WERI-Rb-1 (cell line): ENCODE measurements around the gene TRPM3.

ENCODE experiments used
- DNase-seq: peaks from one replicate; pipeline ENCODE4 v3.0.0-alpha.2; 2020
- H3K27ac ChIP-seq: fragments of 250-450 bp; sonication (Bioruptor Pico); 2 replicates; pipeline ENCODE4 v1.5.1; 2020; ENCODE audit warnings: mild to moderate bottlenecking, moderate library complexity
- H3K27me3 ChIP-seq: fragments of 250-450 bp; sonication (Bioruptor Pico); 2 replicates; pipeline ENCODE4 v1.5.1; 2021; ENCODE audit warnings: mild to moderate bottlenecking, low read depth, moderate library complexity; ENCODE audit not compliant: insufficient read depth, severe bottlenecking
- H3K36me3 ChIP-seq: fragments of 250-450 bp; sonication (Bioruptor Pico); 2 replicates; pipeline ENCODE4 v1.5.1; 2020; ENCODE audit warnings: mild to moderate bottlenecking, moderate library complexity
- H3K4me3 ChIP-seq: 2 replicates; pipeline ENCODE4 v1.5.1; 2011; ENCODE audit warnings: low read depth, mild to moderate bottlenecking, control low read depth, low read length
- H3K9me3 ChIP-seq: fragments of 250-450 bp; sonication (Bioruptor Pico); 2 replicates; pipeline ENCODE4 v1.5.1; 2021; ENCODE audit warnings: mild to moderate bottlenecking, moderate library complexity; ENCODE audit not compliant: severe bottlenecking
- TF ChIP-seq, protein P1 (sequence below): IDR thresholded peaks from 2 replicates; pipeline ENCODE4 v1.5.1; 2011; ENCODE audit warnings: low read depth, mild to moderate bottlenecking, control low read depth, inconsistent platforms, low read length

Gene TRPM3

DNA sequence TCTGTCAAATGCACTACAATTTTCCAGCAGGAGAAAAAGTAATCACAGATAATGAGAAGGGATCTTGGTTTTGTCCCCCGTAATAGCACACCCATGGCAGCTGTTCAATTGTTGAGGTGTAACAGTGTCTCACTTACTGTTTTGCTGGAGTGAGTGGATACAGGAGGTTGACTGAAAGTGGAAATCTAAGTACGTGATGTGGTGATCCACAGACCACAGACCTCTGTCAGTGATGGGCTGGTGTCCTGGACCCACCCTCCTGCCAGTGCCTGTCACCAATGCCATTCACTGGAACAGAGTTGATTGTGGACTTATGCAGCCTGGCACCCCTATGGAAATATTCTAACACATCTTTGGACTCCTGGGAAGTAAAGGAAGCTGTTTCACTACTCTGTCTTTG lies 261.7 kb downstream of the TRPM3 start:
- no peaks in the 10 kb centered on the region for H3K9me3 ChIP-seq
- no peak overlapping the region for H3K4me3 ChIP-seq
- no peak for DNase-seq
- H3K36me3 ChIP-seq = no peaks in the 10 kb centered on the region
- H3K27ac ChIP-seq = no peak overlapping the region
- TF ChIP-seq, protein P1, sequence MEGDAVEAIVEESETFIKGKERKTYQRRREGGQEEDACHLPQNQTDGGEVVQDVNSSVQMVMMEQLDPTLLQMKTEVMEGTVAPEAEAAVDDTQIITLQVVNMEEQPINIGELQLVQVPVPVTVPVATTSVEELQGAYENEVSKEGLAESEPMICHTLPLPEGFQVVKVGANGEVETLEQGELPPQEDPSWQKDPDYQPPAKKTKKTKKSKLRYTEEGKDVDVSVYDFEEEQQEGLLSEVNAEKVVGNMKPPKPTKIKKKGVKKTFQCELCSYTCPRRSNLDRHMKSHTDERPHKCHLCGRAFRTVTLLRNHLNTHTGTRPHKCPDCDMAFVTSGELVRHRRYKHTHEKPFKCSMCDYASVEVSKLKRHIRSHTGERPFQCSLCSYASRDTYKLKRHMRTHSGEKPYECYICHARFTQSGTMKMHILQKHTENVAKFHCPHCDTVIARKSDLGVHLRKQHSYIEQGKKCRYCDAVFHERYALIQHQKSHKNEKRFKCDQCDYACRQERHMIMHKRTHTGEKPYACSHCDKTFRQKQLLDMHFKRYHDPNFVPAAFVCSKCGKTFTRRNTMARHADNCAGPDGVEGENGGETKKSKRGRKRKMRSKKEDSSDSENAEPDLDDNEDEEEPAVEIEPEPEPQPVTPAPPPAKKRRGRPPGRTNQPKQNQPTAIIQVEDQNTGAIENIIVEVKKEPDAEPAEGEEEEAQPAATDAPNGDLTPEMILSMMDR = no peak
- no peaks in the 10 kb centered on the region for H3K27me3 ChIP-seq

DNA sequence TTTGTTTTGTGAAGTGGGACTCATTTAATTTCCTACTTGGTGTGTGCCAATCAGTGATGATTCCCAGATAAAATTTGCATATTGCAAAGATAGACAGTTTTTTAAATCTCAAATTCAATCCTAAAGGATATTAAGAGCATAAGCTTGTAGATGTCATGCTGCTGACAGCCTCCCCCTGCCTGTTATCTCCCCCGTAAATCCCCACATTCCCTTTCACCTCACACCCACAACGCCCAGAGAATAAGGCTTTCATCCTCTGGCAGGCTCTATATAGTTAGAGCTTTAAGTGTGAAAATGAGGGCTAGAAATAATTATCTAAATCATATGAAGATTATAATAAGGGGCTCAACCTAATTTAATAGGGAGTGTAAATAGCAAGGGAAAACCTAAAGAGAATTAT lies 265.0 kb downstream of the TRPM3 start:
- Histone ChIP-seq H3K9me3 (no peaks in the 10 kb centered on the region), H3K27ac (no peak overlapping the region), H3K4me3 (no peak overlapping the region), H3K27me3 (no peaks in the 10 kb centered on the region), H3K36me3 (no peaks in the 10 kb centered on the region)
- no peak for DNase-seq
- TF ChIP-seq, protein P1 = no peak

DNA sequence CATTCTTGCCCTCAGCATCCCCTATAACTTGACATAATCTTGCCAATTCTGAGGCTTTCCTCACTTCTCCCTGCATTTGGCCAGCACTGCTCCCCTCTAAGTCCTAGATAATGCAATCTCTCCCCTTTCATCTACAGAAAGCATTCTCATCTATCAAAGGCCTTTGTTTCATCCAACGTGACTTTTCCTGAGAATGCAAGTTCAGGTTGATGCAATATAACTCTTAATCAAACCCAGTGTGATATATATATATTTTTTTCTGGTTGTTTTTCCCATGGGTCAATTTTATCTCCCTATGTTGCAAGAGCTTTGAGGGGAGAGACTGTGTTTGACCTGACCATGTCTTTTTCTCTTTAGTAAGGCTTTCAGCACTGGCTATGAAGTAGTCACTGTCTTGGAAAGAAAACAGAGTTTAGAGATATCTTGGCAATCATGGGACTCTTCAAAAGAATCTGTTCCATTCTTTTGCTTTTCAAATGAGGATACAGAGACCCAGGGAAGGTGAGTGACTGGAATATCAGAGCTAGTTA lies 268.6 kb downstream of the TRPM3 start:
- no peaks in the 10 kb centered on the region for H3K36me3 ChIP-seq
- H3K9me3 ChIP-seq = no peaks in the 10 kb centered on the region
- no peak overlapping the region for H3K4me3 ChIP-seq
- H3K27ac ChIP-seq = no peak overlapping the region
- no peak for DNase-seq
- no peaks in the 10 kb centered on the region for H3K27me3 ChIP-seq
- TF ChIP-seq, protein P1 = no peak

DNA sequence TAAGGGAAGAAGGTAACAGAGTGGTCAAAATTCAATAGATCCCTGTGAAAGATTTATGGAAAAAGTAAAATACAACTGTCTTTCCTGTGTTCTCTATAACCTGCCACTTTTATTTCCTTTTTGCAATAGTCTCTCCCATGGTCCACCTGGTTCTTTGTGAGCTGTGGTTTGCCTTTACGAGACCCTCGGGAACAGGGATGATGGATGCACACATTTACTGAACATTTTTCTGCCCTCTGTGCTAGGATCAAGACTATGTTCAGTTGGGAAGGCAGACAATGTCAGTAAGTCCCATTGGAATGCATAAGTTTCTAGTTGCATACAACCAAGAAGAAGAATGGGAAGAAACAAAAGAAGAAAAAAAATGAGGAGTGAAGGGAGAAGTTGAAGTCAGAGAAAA lies 281.2 kb downstream of the TRPM3 start:
- TF ChIP-seq, protein P1 = no peak
- H3K9me3 ChIP-seq = no peaks in the 10 kb centered on the region
- H3K27me3 ChIP-seq = no peaks in the 10 kb centered on the region
- no peak for DNase-seq
- H3K27ac ChIP-seq = no peak overlapping the region
- no peak overlapping the region for H3K4me3 ChIP-seq
- no peaks in the 10 kb centered on the region for H3K36me3 ChIP-seq

DNA sequence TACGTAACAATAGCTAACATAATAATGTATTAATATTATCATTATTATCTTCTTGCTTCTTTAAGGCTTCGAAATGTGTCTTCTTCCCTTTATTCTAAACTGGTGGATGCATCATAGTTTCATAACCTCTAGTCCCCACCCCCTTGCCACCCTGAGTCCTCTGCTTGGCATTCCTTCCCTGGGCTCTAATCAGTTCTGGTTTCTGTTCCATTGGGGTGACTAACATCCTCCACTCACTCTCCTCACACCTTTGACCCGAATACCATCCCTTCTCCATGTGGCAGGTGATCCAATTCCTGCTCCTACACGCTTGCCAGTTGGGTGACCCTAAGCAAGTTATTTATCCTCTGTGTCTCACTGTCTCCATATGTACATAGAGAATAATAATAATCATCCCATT lies 286.1 kb downstream of the TRPM3 start:
- H3K9me3 ChIP-seq = no peaks in the 10 kb centered on the region
- TF ChIP-seq, protein P1 = no peak
- H3K4me3 ChIP-seq = no peak overlapping the region
- no peak for DNase-seq
- no peak overlapping the region for H3K27ac ChIP-seq
- H3K36me3 ChIP-seq = no peaks in the 10 kb centered on the region
- H3K27me3 ChIP-seq = no peaks in the 10 kb centered on the region

DNA sequence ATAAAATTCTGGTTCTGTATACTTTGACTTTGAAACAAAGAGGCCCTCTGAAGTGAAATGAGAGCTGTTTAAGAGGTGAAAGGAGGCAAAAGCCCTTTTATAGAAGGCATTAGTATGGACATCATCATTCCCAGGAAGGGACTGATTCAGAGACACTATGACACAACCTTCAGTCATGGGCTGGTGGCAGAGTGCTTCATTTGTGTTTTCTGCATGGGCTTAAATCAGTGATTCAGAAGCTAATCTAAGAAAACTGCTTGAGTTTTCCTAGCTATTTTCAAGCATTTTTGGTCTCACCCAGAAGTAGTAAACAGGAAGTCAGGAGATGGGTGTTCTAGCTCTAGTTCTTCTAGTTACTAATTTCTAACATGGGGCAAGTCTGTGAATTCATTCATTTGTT lies 288.9 kb downstream of the TRPM3 start:
- H3K9me3 ChIP-seq = no peaks in the 10 kb centered on the region
- DNase-seq = no peak
- TF ChIP-seq, protein P1 = no peak
- no peaks in the 10 kb centered on the region for H3K27me3 ChIP-seq
- no peaks in the 10 kb centered on the region for H3K36me3 ChIP-seq
- H3K27ac ChIP-seq = no peak overlapping the region
- H3K4me3 ChIP-seq = no peak overlapping the region
